Right atrium auricular region (tissue), 2 donors: ENCODE results near the gene NACC2. TPM values are rescaled to one million over a fixed set of nuclear protein-coding genes. Genes with fewer than 3 reads are reported as not detected.

ENCODE experiments used
- DNase-seq: peaks from one replicate; pipeline ENCODE4 v3.0.0-alpha.2; 2019; ENCODE audit warnings: low spot score
- H3K27ac ChIP-seq, 2 donors: fragments of 200-600 bp; sonication (generic); 1 replicate in 1 of 2; 2 replicates in 1 of 2; pipeline ENCODE4 v1.5.1; 2016 to 2019
- H3K27me3 ChIP-seq, 2 donors: fragments of 200-600 bp; sonication (generic); one replicate each; pipeline versions ENCODE4 v1.5.1 to v1.6.0; 2017 to 2019
- H3K36me3 ChIP-seq: fragments of 200-600 bp; sonication (generic); one replicate; pipeline ENCODE4 v1.5.1; 2016
- H3K4me1 ChIP-seq, 2 donors: fragments of 200-600 bp; sonication (generic); one replicate each; pipeline versions ENCODE4 v1.5.1 to v1.6.0; 2017 to 2019
- H3K4me3 ChIP-seq, 2 donors: fragments of 200-600 bp; sonication (generic); 1 replicate in 1 of 2; 2 replicates in 1 of 2; pipeline ENCODE4 v1.5.1; 2017 to 2019; ENCODE audit warnings: mild to moderate bottlenecking in 1 of 2, moderate library complexity in 1 of 2
- H3K9me3 ChIP-seq, 2 donors: fragments of 200-600 bp; sonication (generic); one replicate each; pipeline ENCODE4 v1.5.1; 2019
- total RNA-seq, 2 donors: library from RNA; depleted of rRNA; stranded (reverse); fragments of >200 nt; gene quantifications; one replicate each; pipeline ENCODE4 v1.1.0, GENCODE V29; 2016
- TF ChIP-seq, protein P1 (sequence below), 2 donors: fragments of 200-600 bp; sonication (generic); IDR thresholded peaks; one replicate each; pipeline ENCODE4 v1.5.1; 2019; ENCODE audit warnings: antibody characterized with exemption in 2 of 2

NACC2 gene
- total RNA-seq, 2 donors from 2014 or later = 49.1 to 55.5 TPM

DNA sequence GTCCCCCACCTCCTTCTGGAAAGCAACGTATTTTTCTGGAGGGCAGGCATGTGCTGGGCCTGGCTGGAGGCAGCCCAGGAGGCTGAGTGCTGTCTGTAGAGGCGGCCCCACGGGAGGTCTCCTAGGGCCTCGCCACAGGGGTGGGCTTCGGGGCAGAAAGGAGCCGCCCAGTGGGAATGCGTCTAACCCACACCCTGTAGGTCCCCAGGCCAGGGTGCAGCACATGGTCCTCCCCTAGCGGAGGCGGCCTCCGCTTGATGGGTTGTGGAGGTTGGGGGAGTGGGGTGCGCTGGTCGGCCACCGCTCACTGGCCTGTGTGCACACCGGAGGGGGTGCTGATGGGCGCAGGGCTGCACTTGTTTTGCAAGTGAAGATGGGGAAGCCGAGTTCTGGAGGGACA lies 85.6 kb downstream of the NACC2 start:
- Histone ChIP-seq H3K36me3 (peaks cover 24% of the 10 kb centered on the region), H3K4me3 (no peak overlapping the region), H3K27ac (no peak overlapping the region), H3K27me3 (no peaks in the 10 kb centered on the region), H3K4me1 (peaks cover 0 to 42% of the 10 kb centered on the region in 2 donors), H3K9me3 (no peaks in the 10 kb centered on the region)
- DNase-seq = no peak
- TF ChIP-seq, protein P1, sequence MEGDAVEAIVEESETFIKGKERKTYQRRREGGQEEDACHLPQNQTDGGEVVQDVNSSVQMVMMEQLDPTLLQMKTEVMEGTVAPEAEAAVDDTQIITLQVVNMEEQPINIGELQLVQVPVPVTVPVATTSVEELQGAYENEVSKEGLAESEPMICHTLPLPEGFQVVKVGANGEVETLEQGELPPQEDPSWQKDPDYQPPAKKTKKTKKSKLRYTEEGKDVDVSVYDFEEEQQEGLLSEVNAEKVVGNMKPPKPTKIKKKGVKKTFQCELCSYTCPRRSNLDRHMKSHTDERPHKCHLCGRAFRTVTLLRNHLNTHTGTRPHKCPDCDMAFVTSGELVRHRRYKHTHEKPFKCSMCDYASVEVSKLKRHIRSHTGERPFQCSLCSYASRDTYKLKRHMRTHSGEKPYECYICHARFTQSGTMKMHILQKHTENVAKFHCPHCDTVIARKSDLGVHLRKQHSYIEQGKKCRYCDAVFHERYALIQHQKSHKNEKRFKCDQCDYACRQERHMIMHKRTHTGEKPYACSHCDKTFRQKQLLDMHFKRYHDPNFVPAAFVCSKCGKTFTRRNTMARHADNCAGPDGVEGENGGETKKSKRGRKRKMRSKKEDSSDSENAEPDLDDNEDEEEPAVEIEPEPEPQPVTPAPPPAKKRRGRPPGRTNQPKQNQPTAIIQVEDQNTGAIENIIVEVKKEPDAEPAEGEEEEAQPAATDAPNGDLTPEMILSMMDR (IDR thresholded peaks at IDR 0.05) = no peak

DNA sequence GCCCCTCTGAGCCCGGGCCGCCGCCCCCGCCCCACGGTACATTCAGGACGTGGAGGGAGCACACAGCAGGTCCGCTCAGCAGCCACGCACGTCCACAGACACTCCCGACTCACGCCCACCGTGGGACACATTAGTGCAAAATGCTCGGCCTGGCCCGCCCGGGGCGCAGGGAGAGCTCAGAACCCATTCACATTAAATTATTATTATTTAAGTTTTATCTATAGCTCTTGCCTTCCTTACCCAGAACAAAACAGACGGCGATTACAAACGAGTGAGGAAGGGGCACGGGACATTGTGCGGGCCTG lies 86.4 kb downstream of the NACC2 start:
- Histone ChIP-seq H3K4me1 (peaks cover 0 to 50% of the 10 kb centered on the region in 2 donors), H3K36me3 (peaks cover 24% of the 10 kb centered on the region), H3K27me3 (no peaks in the 10 kb centered on the region), H3K27ac (no peak overlapping the region), H3K9me3 (no peaks in the 10 kb centered on the region), H3K4me3 (no peak overlapping the region)
- TF ChIP-seq, protein P1 (IDR thresholded peaks at IDR 0.05) = no peak
- no peak for DNase-seq

DNA sequence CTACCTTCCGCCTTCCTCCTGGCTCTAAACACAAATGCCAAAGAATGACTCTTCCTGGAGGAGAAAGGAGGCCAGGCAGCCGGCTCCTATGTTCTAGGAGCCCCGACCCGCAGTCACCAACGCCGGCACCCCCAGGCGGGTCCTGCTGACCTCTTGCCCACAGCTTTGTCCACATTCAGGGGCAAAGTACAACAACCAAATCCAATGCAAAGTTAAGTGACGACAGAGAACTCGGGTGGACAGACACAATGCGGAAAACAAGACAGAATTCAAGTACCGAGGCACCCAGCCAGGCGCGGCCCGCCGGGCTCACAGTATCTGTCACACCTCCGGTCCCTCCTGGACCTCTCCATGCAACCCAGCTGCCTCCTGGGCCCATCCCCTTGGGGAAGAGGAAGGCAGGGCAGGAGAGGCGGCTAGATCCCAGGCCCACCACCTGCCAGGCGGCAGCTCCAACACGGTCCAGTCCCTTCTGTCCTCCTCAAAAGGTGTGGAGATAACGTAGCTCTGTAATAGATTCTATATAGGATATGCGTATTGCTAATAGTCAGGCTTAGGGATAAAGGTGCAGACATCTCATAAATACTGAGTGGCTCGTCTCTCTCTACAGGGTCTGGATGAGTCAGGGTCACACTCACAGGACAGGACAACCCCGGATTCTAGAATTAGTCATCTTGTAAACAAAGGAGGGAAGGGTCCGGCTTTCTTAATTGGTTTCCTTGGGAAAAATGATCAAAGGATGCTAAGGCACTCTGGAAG lies 87.0 kb downstream of the NACC2 start:
- peaks cover 24% of the 10 kb centered on the region for H3K36me3 ChIP-seq
- peaks cover 0 to 51% of the 10 kb centered on the region in 2 donors for H3K4me1 ChIP-seq
- peak overlapping the region in 1 of 2 donors; percentile 21 for H3K27ac ChIP-seq
- no peaks in the 10 kb centered on the region for H3K27me3 ChIP-seq
- H3K4me3 ChIP-seq = no peak overlapping the region
- H3K9me3 ChIP-seq = no peaks in the 10 kb centered on the region
- TF ChIP-seq, protein P1 (IDR thresholded peaks at IDR 0.05) = no peak
- no peak for DNase-seq

DNA sequence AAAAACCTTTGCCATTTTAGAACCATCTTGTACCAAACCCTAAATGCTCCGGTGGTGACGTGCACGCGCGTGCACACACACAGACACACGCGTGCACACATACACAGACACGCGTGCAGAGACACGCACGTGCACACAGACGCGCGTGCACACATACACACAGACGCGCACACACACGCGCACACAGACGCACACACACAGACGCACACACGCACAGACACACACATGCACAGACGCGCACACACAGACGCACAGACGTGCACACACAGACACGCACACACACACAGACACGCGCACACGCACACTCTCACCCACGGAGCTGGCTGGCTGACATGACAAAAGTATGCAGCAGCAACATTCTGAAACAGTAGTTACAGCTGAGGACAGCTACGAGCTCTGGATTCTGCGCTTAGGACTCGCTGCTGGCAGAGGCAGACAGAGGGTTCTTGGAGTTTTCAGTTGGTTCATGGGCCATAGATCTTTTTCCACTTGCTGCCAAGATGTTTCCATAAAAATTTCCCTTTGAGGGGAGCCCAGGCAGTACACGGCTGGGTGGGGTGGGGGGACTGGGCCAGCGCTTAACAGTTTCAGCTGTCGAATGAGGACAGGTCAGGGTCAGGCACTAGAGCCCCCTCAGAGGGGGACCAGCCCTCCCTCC lies 87.7 kb downstream of the NACC2 start:
- Histone ChIP-seq H3K36me3 (peaks cover 24% of the 10 kb centered on the region), H3K27ac (no peak overlapping the region), H3K9me3 (no peaks in the 10 kb centered on the region), H3K27me3 (no peaks in the 10 kb centered on the region), H3K4me3 (no peak overlapping the region), H3K4me1 (peaks cover 0 to 51% of the 10 kb centered on the region in 2 donors)
- TF ChIP-seq, protein P1 (IDR thresholded peaks at IDR 0.05) = no peak
- no peak for DNase-seq

DNA sequence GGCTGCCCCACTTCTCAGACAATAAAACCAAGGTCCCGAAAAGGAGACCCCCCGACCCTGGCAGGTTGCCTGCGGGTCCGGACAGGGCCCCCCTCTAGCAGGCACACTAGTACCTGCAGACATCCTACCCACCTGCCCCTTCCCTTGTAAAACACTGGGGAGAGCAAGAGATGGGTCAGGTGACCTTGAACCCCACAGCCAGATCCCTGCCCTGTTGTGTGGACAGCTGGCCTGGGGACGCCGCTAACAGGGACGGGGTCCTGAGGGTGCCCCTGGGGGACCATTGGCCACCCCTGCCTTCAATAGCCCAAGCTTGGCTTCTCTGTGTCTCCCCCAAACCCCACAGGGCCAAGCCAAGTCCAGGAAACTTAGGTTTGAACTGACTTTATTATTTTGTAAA lies 88.9 kb downstream of the NACC2 start:
- TF ChIP-seq, protein P1 (IDR thresholded peaks at IDR 0.05) = no peak
- Histone ChIP-seq H3K27me3 (no peaks in the 10 kb centered on the region), H3K36me3 (peaks cover 19% of the 10 kb centered on the region), H3K4me1 (peaks cover 0 to 40% of the 10 kb centered on the region in 2 donors), H3K4me3 (no peak overlapping the region), H3K9me3 (no peaks in the 10 kb centered on the region), H3K27ac (no peak overlapping the region)
- DNase-seq = no peak
